ENCODE data around the gene PPP1R7. TPM values are rescaled to one million over a fixed set of nuclear protein-coding genes. Genes with fewer than 3 reads are reported as not detected.
A peak's percentile ranks its signal among the peaks of the same experiment; 100 is the strongest.

The PPP1R7 gene
- total RNA-seq, 1 donor from 2014 or later: 58.6 TPM

GRCh38 chr2:241161646-241162281, 11.5 kb downstream of the PPP1R7 start:
- peak; percentile 40 for DNase-seq (ENCODE audit: low spot score)

GRCh38 chr2:241163601-241164118, 13.4 kb downstream of the PPP1R7 start:
- no peak for DNase-seq (ENCODE audit: low spot score)

DNA sequence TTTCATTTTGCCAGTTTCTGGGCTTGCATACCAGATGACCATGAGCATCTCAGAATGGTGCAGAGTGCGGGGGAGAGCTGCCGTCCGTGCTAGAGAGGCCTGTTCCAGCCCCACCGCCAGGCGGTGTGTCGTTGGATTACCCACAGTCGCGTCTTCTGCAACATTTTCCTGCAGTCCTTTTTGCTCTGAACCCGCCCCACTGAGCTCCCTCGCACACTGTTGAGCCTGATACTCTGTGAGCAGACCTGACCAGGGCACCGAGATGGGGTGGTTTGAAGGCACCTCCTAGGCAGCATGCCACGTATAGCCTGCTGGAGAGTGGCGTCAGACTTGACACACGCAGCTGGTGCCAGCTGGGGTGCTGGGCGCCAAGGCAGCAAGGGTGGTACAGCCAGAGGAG, 18.1 kb downstream of the PPP1R7 start:
- DNase-seq (ENCODE audit: low spot score): no peak

- no peak for DNase-seq (ENCODE audit: low spot score)
These were observed 23.3 kb downstream of the PPP1R7 start for GRCh38 chr2:241173557-241173956.

GRCh38 chr2:241177526-241178334, 27.5 kb downstream of the PPP1R7 start:
- no peak for DNase-seq (ENCODE audit: low spot score)

- no peak for DNase-seq (ENCODE audit: low spot score)
These were observed 28.7 kb downstream of the PPP1R7 start for GRCh38 chr2:241178961-241179360.

- DNase-seq (ENCODE audit: low spot score): no peak
These were observed 29.6 kb downstream of the PPP1R7 start for GRCh38 chr2:241179899-241180298.

DNA sequence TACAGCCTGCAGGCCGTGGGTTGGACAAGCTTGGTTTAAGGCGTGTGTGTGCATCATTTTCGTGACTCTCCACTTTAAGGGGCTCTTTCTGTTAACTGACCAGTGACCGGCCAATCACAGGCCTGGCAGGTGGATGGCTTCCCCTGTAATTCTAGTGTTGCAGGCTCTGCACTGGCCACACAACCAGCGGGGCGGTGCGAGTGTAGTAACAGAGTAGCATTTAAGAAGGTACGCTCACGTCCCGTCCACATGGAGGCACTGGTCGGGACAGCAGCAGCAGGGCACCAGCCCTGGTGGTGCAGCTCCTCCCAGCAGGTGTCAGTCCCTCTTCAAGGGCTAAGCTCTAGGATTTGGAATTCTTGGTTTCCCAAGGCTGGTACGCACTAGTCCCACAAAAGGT, 30.2 kb downstream of the PPP1R7 start:
- DNase-seq (ENCODE audit: low spot score): no peak

DNA sequence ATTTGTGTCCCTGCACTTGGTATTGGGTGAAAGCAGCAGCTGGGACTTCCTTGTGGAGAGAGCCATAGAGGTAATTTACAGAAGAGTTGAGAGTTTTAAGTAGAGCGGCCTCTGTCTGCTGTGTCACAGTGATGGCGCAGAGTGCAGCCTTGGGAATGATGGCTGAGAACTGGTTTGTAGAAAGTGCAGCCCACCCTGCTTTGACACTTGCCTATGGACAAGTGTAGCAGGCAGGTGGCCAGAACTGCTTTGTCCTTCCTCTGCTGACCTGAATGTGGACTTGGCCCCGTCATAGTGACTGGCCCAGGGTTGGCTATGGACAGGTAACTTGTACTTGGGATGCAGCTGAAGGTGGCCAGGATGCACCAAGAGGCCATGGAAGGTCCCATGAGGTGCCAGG, 31.9 kb downstream of the PPP1R7 start:
- no peak for DNase-seq (ENCODE audit: low spot score)

GRCh38 chr2:241182531-241183133, 32.4 kb downstream of the PPP1R7 start:
- no peak for DNase-seq (ENCODE audit: low spot score)

GRCh38 chr2:241183221-241183620, 33.0 kb downstream of the PPP1R7 start:
- no peak for DNase-seq (ENCODE audit: low spot score)

DNA sequence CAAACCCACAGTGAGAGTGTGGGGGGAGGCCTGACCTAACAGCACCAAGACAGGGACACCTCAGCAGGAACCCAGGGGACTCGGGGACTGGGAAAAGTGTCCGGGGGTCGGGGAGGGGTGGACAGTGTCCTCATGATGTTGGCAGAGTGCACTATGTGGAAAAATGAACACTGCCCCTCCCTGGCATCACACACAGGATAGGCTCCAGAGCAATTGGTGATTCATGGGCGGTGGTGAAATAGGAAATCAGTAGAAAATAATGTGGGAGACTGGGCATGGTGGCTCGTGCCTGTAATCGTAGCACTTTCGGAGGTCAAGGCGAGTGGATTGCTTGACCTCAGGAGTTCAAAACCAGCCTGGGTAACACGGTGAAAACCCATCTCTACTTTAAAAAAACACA, 34.6 kb downstream of the PPP1R7 start:
- DNase-seq (ENCODE audit: low spot score): no peak

GRCh38 chr2:241185961-241186360, 35.7 kb downstream of the PPP1R7 start:
- no peak for DNase-seq (ENCODE audit: low spot score)

DNA sequence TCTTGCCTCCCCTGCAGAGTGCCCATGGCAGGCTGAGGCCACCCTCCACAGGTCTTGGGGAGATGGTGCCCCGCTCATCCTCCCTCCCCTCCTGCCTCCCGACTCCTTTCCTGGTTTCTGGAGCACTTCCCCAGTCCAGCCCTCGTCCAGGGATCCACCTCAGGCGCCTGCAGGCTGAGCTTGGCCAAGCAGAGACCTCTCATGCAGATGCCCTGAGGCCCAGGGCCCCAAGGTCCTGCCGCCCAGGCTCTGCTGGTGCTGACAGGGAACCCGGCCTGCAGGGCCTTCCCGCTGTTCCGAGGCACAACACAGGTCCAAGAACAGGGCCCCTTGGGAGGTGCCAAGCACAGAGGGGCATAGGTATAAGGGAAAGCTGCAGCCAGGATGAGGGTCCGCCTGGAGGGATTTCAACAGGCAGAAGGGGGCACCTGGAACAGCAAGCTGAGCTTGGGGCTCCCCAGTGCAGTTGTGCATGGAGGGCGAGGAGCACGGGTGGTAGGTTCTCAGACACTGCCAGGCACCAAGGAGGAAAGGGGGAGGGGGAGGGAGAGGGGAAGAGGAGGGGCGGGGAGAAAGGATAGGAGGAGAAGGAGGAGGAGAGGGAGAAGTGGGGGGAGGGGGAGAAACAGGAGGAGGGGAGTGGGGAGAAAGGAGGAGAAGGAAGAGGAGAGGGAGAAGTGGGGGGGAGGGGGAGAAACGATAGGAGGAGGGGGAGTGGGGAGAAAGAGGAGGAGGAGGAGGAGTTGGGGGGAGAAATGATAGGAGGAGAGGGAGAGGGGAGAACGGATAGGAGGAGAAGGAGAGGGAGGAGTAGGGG, 37.0 kb downstream of the PPP1R7 start:
- no peak for DNase-seq (ENCODE audit: low spot score)

DNA sequence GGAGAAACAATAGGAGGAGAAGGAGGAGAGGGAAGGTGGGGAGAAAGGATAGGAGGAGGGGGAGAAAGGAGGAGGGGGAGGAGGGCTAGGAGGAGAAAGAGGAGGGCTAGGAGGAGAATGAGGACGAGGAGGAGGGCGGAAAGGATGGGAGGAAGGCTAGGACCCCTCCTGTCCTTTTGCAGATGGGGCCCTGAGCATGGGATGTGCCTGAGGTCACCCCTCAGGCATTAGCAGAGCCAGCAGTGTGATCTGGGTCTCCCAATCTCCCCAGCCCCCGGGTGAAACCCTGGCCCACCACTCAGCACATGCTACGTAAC, 37.6 kb downstream of the PPP1R7 start:
- DNase-seq (ENCODE audit: low spot score): no peak

GRCh38 chr2:241188361-241189092, 38.3 kb downstream of the PPP1R7 start, which contains the start of gene ANO7:
TSS of gene ANO7 (plus strand) at chr2:241188677. CDS start at chr2:241190064, 1,387 bp downstream.
- DNase-seq (ENCODE audit: low spot score): no peak

DNA sequence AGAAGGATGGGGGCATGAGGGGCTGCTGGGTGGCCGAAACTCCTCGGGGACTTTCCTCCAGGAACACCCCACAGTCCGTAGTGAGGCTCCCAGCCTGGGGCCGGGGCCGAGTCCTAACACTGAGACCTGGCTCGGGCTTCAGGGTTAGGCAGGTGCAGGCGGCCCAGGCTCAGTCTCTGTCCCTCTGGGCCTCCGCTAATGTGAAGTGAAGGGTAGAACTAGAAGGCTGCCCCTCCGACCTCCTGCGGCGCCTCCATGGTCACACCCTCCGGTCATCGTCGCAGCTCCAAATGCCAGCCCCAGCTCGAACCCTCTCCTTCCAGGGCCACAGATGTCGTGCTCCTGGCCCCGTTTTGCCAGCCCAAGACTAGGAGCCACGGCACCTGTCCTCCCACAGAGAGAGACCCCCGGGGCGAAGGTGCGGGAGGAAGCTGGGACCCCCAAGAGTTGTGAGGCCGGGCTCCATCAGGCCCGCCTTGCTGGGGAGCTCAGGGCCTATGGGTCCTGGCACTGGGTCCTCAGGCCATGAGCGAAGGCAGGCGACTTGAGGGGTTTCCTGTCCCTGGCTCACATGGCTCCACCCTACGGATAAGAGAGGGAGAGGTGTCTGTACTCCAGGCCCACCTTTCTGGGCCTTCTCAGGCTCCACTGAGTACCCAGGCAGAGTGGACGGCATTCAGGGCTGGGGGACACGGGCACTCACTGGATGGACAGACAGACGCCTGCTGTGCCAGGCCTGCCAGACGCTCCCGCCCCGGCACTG, 39.0 kb downstream of the PPP1R7 start:
- DNase-seq (ENCODE audit: low spot score): no peak

DNA sequence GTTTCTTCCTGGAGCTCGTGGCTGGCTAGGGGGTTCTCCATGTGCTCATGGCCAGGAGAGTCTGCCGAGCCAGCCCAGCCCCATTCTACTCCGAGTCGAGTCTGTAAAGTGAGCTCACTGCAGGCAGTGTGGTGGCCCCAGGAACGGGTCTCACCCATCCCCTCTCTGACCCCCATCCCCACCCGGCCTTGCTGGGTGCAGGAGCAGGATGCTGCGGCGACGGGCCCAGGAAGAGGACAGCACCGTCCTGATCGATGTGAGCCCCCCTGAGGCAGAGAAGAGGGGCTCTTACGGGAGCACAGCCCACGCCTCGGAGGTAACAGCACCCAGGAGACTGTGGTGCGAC, 39.6 kb downstream of the PPP1R7 start:
- DNase-seq (ENCODE audit: low spot score): no peak

GRCh38 chr2:241190291-241190981, 40.2 kb downstream of the PPP1R7 start:
- no peak for DNase-seq (ENCODE audit: low spot score)

- no peak for DNase-seq (ENCODE audit: low spot score)
These were observed 40.8 kb downstream of the PPP1R7 start for GRCh38 chr2:241191081-241191480.
